ENCODE results near the gene NFE2L3.

DNA sequence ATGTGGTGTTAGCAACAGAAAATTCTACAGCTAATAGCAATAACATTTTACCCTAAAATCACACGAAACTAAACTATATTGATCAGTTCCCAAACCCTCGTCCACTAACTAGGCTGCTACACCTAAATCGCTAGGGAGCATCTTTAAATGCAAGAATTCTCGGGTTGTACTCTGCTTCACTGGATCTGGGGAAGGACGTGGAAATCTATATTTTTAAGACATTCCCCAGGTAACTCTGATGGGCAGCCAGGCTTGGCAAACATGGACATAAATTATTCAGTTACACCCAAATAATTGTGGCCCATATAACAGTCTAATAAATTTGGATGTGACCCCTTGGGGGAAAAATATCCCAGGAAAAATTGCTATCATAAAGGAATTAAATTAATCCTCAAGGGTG lies 36.3 kb upstream of the NFE2L3 start:
- TF ChIP-seq, protein P1, sequence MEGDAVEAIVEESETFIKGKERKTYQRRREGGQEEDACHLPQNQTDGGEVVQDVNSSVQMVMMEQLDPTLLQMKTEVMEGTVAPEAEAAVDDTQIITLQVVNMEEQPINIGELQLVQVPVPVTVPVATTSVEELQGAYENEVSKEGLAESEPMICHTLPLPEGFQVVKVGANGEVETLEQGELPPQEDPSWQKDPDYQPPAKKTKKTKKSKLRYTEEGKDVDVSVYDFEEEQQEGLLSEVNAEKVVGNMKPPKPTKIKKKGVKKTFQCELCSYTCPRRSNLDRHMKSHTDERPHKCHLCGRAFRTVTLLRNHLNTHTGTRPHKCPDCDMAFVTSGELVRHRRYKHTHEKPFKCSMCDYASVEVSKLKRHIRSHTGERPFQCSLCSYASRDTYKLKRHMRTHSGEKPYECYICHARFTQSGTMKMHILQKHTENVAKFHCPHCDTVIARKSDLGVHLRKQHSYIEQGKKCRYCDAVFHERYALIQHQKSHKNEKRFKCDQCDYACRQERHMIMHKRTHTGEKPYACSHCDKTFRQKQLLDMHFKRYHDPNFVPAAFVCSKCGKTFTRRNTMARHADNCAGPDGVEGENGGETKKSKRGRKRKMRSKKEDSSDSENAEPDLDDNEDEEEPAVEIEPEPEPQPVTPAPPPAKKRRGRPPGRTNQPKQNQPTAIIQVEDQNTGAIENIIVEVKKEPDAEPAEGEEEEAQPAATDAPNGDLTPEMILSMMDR (IDR thresholded peaks at IDR 0.05): no peak
- no peak for TF ChIP-seq POLR2A (IDR thresholded peaks at IDR 0.05)
